ENCODE data around the gene THAP7.

DNA sequence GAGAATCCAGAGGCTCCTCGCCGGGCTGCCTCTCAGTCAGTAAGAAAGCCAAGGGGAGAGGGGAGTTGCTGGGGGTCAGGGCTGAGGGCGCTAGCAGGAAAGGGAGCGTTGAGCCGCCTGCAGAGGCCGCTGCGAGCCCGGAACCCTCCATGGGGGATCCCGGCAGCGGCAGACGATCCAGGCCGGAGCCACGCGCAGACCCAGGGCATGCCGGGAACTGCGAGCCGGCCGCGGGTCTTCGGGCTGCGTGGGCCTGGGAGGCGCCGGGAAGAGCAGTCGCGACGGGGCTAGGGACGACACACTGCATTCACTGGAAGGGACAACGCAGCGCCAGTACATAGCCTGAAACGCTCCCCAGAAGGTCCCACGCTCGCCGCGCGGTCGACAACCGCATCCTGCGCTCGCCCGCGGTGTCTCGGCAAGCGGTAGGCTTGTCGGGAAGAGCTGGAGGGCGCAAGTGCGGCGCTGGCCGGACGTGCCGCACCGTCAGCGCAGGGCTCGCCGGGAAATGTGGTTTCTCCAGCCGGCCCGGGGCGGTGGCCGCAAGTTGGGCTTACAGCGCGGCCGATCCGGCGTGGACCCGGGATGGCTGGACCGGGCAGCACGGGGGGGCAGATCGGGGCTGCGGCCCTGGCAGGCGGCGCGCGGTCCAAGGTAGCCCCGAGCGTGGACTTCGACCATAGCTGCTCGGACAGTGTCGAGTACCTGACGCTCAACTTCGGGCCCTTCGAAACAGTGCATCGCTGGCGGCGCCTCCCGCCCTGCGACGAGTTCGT lies 19.9 kb downstream of the THAP7 start, which contains the start of gene LZTR1:
- TF ChIP-seq, protein P1, sequence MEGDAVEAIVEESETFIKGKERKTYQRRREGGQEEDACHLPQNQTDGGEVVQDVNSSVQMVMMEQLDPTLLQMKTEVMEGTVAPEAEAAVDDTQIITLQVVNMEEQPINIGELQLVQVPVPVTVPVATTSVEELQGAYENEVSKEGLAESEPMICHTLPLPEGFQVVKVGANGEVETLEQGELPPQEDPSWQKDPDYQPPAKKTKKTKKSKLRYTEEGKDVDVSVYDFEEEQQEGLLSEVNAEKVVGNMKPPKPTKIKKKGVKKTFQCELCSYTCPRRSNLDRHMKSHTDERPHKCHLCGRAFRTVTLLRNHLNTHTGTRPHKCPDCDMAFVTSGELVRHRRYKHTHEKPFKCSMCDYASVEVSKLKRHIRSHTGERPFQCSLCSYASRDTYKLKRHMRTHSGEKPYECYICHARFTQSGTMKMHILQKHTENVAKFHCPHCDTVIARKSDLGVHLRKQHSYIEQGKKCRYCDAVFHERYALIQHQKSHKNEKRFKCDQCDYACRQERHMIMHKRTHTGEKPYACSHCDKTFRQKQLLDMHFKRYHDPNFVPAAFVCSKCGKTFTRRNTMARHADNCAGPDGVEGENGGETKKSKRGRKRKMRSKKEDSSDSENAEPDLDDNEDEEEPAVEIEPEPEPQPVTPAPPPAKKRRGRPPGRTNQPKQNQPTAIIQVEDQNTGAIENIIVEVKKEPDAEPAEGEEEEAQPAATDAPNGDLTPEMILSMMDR (IDR thresholded peaks at IDR 0.05), result peak; percentile 49
- TF ChIP-seq EZH2 (IDR thresholded peaks at IDR 0.05), result peak; percentile 48
- no peak for TF ChIP-seq EZH2phosphoT487 (IDR thresholded peaks at IDR 0.05)

Measured in neural progenitor cell (in vitro differentiated cells).